ENCODE results near the gene SYT2.

Gene SYT2

GRCh38 chr1:202681736-202682420, 28.4 kb downstream of the SYT2 start:
- no peak for TF ChIP-seq CTCF (IDR thresholded peaks at IDR 0.05; ENCODE audit: low read depth, low read length)
- no peak overlapping the region for H3K27ac ChIP-seq
- H3K9me3 ChIP-seq (ENCODE audit: severe bottlenecking), result peaks cover 6% of the 10 kb centered on the region
- no peaks in the 10 kb centered on the region; the same call in 1 of the 2 replicates for H3K36me3 ChIP-seq
- H3K4me3 ChIP-seq (ENCODE audit: low read depth, low read length), result no peak overlapping the region
- no peaks in the 10 kb centered on the region for H3K27me3 ChIP-seq (ENCODE audit: insufficient read depth, low read depth, severe bottlenecking)
- DNase-seq, result no peak

- Histone ChIP-seq H3K27ac (no peak overlapping the region), H3K9me3 (ENCODE audit: severe bottlenecking) (peaks cover 8% of the 10 kb centered on the region), H3K4me3 (ENCODE audit: low read depth, low read length) (no peak overlapping the region), H3K27me3 (ENCODE audit: insufficient read depth, low read depth, severe bottlenecking) (no peaks in the 10 kb centered on the region), H3K36me3 (no peaks in the 10 kb centered on the region; the same call in 1 of the 2 replicates)
- DNase-seq, result no peak
- no peak for TF ChIP-seq CTCF (IDR thresholded peaks at IDR 0.05; ENCODE audit: low read depth, low read length)
Observed at GRCh38 chr1:202680586-202681352, 29.5 kb downstream of the SYT2 start.

- H3K36me3 ChIP-seq, result no peaks in the 10 kb centered on the region; the same call in 1 of the 2 replicates
- H3K27me3 ChIP-seq (ENCODE audit: insufficient read depth, low read depth, severe bottlenecking), result no peaks in the 10 kb centered on the region
- no peak for DNase-seq
- no peak for TF ChIP-seq CTCF (IDR thresholded peaks at IDR 0.05; ENCODE audit: low read depth, low read length)
- H3K27ac ChIP-seq, result no peak overlapping the region
- no peak overlapping the region for H3K4me3 ChIP-seq (ENCODE audit: low read depth, low read length)
- H3K9me3 ChIP-seq (ENCODE audit: severe bottlenecking), result peaks cover 8% of the 10 kb centered on the region
Observed at GRCh38 chr1:202679406-202680177, 30.7 kb downstream of the SYT2 start.

- Histone ChIP-seq H3K27ac (no peak overlapping the region), H3K4me3 (ENCODE audit: low read depth, low read length) (no peak overlapping the region), H3K27me3 (ENCODE audit: insufficient read depth, low read depth, severe bottlenecking) (no peaks in the 10 kb centered on the region), H3K9me3 (ENCODE audit: severe bottlenecking) (peaks cover 9% of the 10 kb centered on the region), H3K36me3 (no peaks in the 10 kb centered on the region)
- TF ChIP-seq CTCF (IDR thresholded peaks at IDR 0.05; ENCODE audit: low read depth, low read length), result no peak
- no peak for DNase-seq
Observed at GRCh38 chr1:202677433-202677832, 32.8 kb downstream of the SYT2 start.

- Histone ChIP-seq H3K27ac (no peak overlapping the region), H3K4me3 (ENCODE audit: low read depth, low read length) (no peak overlapping the region), H3K36me3 (no peaks in the 10 kb centered on the region), H3K27me3 (ENCODE audit: insufficient read depth, low read depth, severe bottlenecking) (no peaks in the 10 kb centered on the region), H3K9me3 (ENCODE audit: severe bottlenecking) (peaks cover 11% of the 10 kb centered on the region)
- no peak for TF ChIP-seq CTCF (IDR thresholded peaks at IDR 0.05; ENCODE audit: low read depth, low read length)
- no peak for DNase-seq
Observed at GRCh38 chr1:202673531-202673930, 36.7 kb downstream of the SYT2 start.

Data from WERI-Rb-1 (cell line).